Tibial nerve (tissue), 4 donors: ENCODE data around the gene KDM2A. TPM values are rescaled to one million over a fixed set of nuclear protein-coding genes. Genes with fewer than 3 reads are reported as not detected.

Source experiments
- DNase-seq, 2 donors: peaks; one replicate each; pipeline ENCODE4 v3.0.0-alpha.2; 2019; ENCODE audit warnings: low spot score in 2 of 2
- H3K27ac ChIP-seq, 4 donors: fragments of 200-600 bp; sonication (generic) in 3 of 4; one replicate each; pipeline ENCODE4 v1.5.1; 2017 to 2019; ENCODE audit warnings: mild to moderate bottlenecking in 1 of 4
- H3K27me3 ChIP-seq, 2 donors: fragments of 200-600 bp; sonication (generic) in 1 of 2; one replicate each; pipeline versions ENCODE4 v1.5.1 to v1.6.0; 2017 to 2019
- H3K36me3 ChIP-seq, 3 donors: fragments of 200-600 bp; sonication (generic); one replicate each; pipeline ENCODE4 v1.5.1; 2018 to 2019
- H3K4me1 ChIP-seq, 4 donors: fragments of 200-600 bp; sonication (generic) in 3 of 4; one replicate each; pipeline ENCODE4 v1.5.1; 2017 to 2019
- H3K4me3 ChIP-seq, 4 donors: fragments of 200-600 bp; sonication (generic) in 3 of 4; one replicate each; pipeline ENCODE4 v1.5.1; 2017 to 2019; ENCODE audit warnings: mild to moderate bottlenecking in 1 of 4, moderate library complexity in 1 of 4
- H3K9me3 ChIP-seq, 4 donors: fragments of 200-600 bp; sonication (generic) in 3 of 4; one replicate each; pipeline ENCODE4 v1.5.1; 2017 to 2019
- EP300 ChIP-seq, 2 donors: sonication (generic); formaldehyde crosslinking; IDR thresholded peaks; one replicate each; pipeline ENCODE4 v1.6.1; 2017; ENCODE audit warnings: antibody characterized with exemption in 2 of 2, mild to moderate bottlenecking in 1 of 2
- POLR2A ChIP-seq, 2 donors: fragments of 450-650 bp; IDR thresholded peaks; one replicate each; pipeline ENCODE4 v1.6.1; 2017; ENCODE audit warnings: antibody characterized with exemption in 2 of 2, mild to moderate bottlenecking in 2 of 2, moderate library complexity in 2 of 2
- WGBS, 2 donors: methylation state at CpG; one replicate each; pipeline ENCODE4 v1.1.5; 2018; 5-methylcytosine and 5-hydroxymethylcytosine counted together
- total RNA-seq, 4 donors: library from RNA; depleted of rRNA; stranded (reverse); fragments of >200 nt; gene quantifications; one replicate each; pipeline ENCODE4 v1.1.0, GENCODE V29; 2016
- TF ChIP-seq, protein P1 (sequence below), 5 experiments: fragments of 200-600 bp in 3 of 5; fragments of 450-650 bp in 2 of 5; sonication (generic) in 3 of 5; IDR thresholded peaks; one replicate each; pipeline ENCODE4 v1.5.1; 2016 to 2019; ENCODE audit warnings: antibody characterized with exemption in 5 of 5, mild to moderate bottlenecking in 3 of 5, moderate library complexity in 2 of 5

Gene KDM2A
- total RNA-seq, 4 donors from 2014 or later: 40.9 to 106 (median 67.4) TPM

DNA sequence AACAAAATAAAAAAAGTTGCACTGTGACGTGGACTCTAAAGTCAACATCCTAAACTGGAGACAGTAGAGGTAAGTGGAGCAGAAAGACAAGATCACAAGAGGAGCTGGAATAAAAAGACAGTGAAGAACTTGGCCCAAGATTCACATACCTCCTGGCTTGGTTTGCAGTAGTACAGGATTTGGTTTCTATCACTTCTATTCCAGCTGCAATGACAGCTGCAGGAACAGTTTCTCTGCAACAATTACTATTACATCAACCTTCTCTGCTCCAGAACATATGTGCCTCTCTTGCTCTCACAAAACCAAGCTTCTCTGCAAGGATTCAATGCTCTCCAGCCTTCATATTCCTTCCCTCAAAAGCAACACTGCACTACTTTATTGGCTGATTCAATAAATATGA is 7.8 kb upstream of the KDM2A start:
- no peaks in the 10 kb centered on the region for H3K9me3 ChIP-seq
- 63 to 67% methylated on average over 1 of the region's 1 CpG for WGBS, 2 donors
- TF ChIP-seq POLR2A (IDR thresholded peaks at IDR 0.05) (no peak), EP300 (IDR thresholded peaks at IDR 0.05) (no peak)
- TF ChIP-seq, protein P1, sequence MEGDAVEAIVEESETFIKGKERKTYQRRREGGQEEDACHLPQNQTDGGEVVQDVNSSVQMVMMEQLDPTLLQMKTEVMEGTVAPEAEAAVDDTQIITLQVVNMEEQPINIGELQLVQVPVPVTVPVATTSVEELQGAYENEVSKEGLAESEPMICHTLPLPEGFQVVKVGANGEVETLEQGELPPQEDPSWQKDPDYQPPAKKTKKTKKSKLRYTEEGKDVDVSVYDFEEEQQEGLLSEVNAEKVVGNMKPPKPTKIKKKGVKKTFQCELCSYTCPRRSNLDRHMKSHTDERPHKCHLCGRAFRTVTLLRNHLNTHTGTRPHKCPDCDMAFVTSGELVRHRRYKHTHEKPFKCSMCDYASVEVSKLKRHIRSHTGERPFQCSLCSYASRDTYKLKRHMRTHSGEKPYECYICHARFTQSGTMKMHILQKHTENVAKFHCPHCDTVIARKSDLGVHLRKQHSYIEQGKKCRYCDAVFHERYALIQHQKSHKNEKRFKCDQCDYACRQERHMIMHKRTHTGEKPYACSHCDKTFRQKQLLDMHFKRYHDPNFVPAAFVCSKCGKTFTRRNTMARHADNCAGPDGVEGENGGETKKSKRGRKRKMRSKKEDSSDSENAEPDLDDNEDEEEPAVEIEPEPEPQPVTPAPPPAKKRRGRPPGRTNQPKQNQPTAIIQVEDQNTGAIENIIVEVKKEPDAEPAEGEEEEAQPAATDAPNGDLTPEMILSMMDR (IDR thresholded peaks at IDR 0.05): no peak
- no peak overlapping the region for H3K27ac ChIP-seq
- no peaks in the 10 kb centered on the region for H3K36me3 ChIP-seq
- no peaks in the 10 kb centered on the region for H3K27me3 ChIP-seq
- DNase-seq: no peak
- no peak overlapping the region for H3K4me3 ChIP-seq
- H3K4me1 ChIP-seq: no peaks in the 10 kb centered on the region

DNA sequence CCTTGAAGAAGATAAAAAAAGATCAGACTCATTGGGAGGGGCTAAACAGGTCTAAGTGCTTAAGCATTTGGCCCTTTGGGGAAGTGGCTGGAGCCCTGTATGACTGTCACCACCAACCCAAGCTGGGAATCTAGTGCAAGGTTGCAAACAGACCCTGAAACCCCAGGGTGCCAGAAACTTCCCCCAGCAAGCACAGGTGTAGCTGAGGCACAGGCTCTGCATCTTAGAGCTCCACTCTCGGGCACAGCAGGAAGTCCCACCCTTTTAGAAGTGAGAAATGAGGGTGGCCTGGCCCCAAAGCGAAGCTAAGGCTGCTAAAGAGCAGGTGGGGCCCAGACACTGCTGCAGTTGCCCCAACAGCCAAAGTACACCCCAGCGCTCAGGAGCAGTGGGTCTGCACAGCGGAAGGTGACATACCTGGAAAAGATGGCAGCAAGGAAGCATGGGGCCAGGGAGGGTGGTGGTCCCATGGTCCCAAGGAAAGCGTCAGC is 5.8 kb upstream of the KDM2A start:
- no peaks in the 10 kb centered on the region for H3K9me3 ChIP-seq
- no peak overlapping the region for H3K4me3 ChIP-seq
- no peak for DNase-seq
- WGBS, 2 donors: 88 to 96% methylated on average over 4 to 5 of the region's 5 CpGs
- no peaks in the 10 kb centered on the region for H3K36me3 ChIP-seq
- TF ChIP-seq, protein P1 (IDR thresholded peaks at IDR 0.05): no peak
- no peak for TF ChIP-seq POLR2A (IDR thresholded peaks at IDR 0.05)
- no peak for TF ChIP-seq EP300 (IDR thresholded peaks at IDR 0.05)
- H3K4me1 ChIP-seq: peaks cover 0 to 6% (median 0%) of the 10 kb centered on the region in 4 donors
- H3K27ac ChIP-seq: no peak overlapping the region
- H3K27me3 ChIP-seq: no peaks in the 10 kb centered on the region

DNA sequence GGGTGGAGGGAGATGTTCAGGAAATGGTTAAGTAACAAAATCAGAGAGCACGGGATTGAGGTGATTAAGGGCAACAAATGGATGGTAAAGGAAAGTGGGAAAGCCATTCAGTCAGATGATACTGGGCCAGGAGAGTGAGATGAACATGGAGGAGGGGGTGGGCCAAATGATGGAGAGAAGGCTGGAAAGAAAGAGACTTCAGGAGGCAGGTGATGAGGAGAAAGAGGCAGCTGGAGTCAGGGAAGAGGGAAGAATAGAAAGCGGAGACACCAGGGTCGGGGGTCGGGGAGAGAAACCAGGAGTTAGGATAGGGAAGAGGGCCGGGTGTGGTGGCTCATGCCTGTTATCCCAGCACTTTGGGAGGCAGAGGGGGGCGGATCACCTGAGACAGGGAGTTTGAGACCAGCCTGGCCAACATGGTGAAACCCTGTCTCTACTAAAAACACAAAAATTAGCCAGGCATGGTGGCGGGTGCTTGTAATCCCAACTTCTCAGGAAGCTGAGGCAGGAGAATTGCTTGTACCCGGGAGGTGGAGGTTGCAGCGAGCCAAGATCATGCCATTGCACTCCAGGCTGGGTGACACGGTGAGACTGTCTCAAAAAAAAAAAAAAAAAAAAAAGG is 4.7 kb upstream of the KDM2A start:
- WGBS, 2 donors: 83 to 88% methylated on average over 10 of the region's 10 CpGs
- no peak overlapping the region for H3K27ac ChIP-seq
- H3K9me3 ChIP-seq: no peaks in the 10 kb centered on the region
- H3K4me1 ChIP-seq: peaks cover 0 to 6% (median 0%) of the 10 kb centered on the region in 4 donors
- no peaks in the 10 kb centered on the region for H3K27me3 ChIP-seq
- no peak overlapping the region for H3K4me3 ChIP-seq
- H3K36me3 ChIP-seq: no peaks in the 10 kb centered on the region
- DNase-seq: no peak
- TF ChIP-seq, protein P1 (IDR thresholded peaks at IDR 0.05): no peak
- TF ChIP-seq POLR2A (IDR thresholded peaks at IDR 0.05) (no peak), EP300 (IDR thresholded peaks at IDR 0.05) (no peak)

DNA sequence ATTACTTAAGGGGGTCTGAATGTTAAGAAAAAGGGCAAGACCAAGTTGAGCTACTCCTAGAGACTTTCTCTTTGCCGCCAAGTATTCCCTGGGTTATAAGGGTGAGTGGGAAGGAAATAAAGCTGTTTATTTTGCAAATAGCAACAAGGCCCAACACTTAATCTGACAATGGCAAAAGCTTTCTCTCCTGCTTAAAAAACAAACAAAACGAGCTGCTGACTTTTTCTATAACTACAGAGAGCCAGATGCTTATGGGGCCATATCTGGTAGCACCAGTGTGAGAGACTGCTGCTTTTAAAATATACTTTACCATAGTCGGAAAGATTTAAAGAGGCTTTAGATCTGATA is 2.3 kb upstream of the KDM2A start:
- H3K4me3 ChIP-seq: no peak overlapping the region
- H3K27ac ChIP-seq: peak overlapping the region in 2 of 4 donors; percentile 89 to 99
- no peaks in the 10 kb centered on the region for H3K36me3 ChIP-seq
- DNase-seq: no peak
- TF ChIP-seq EP300 (IDR thresholded peaks at IDR 0.05): no peak
- no peaks in the 10 kb centered on the region for H3K9me3 ChIP-seq
- 51 to 55% methylated on average over 3 of the region's 3 CpGs for WGBS, 2 donors
- H3K4me1 ChIP-seq: peaks cover 0 to 12% (median 0%) of the 10 kb centered on the region in 4 donors
- H3K27me3 ChIP-seq: no peaks in the 10 kb centered on the region

DNA sequence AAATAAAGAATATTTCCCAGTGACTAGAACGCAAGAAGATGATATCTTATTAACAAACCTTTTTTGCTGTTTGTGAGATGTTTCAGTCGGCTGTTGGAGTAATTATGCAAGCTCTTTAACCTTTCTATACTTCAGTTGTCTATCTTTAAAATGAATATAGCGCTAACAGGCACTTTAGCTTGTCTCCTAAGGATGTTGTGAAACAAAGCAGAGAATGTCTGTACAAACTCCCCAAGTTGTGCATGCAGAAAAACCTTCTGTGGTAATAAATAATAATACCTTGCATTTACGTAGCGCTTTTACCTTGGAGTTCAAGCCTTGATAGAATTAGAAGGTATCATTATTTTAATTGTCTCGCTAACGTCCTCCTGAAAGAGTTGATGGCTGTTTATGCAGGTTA is 1.9 kb upstream of the KDM2A start:
- no peak for DNase-seq
- Histone ChIP-seq H3K9me3 (no peaks in the 10 kb centered on the region), H3K27me3 (no peaks in the 10 kb centered on the region), H3K4me1 (peaks cover 0 to 17% (median 3%) of the 10 kb centered on the region in 4 donors), H3K36me3 (no peaks in the 10 kb centered on the region), H3K27ac (peak overlapping the region; percentile 89 to 99 (median 98)), H3K4me3 (peak overlapping the region in 2 of 4 donors; percentile 31 to 86)
- 79 to 82% methylated on average over 7 of the region's 7 CpGs for WGBS, 2 donors
- TF ChIP-seq, protein P1 (IDR thresholded peaks at IDR 0.05): no peak
- TF ChIP-seq EP300 (IDR thresholded peaks at IDR 0.05): no peak
- no peak for TF ChIP-seq POLR2A (IDR thresholded peaks at IDR 0.05)
